Measurements from ENCODE around the gene SAMM50. TPM values are rescaled to one million over a fixed set of nuclear protein-coding genes. Genes with fewer than 3 reads are reported as not detected.
A peak's percentile ranks its signal among the peaks of the same experiment; 100 is the strongest.

Gene SAMM50
- total RNA-seq (2014; rRNA removed; shearing (Covaris generic)): 19.1 and 20.2 TPM in 2 replicates

GRCh38 chr22:43955040-43955882 lies at the start of gene SAMM50:
TSS of gene SAMM50 (plus strand) at chr22:43955442. CDS start at chr22:43955578, 136 bp downstream.
- DNase-seq (ENCODE audit: low spot score): peak; percentile 81

GRCh38 chr22:43905681-43906080 lies 49.6 kb upstream of the SAMM50 start:
- no peak for DNase-seq (ENCODE audit: low spot score)

GRCh38 chr22:43909708-43910107 lies 45.5 kb upstream of the SAMM50 start:
- no peak for DNase-seq (ENCODE audit: low spot score)

DNA sequence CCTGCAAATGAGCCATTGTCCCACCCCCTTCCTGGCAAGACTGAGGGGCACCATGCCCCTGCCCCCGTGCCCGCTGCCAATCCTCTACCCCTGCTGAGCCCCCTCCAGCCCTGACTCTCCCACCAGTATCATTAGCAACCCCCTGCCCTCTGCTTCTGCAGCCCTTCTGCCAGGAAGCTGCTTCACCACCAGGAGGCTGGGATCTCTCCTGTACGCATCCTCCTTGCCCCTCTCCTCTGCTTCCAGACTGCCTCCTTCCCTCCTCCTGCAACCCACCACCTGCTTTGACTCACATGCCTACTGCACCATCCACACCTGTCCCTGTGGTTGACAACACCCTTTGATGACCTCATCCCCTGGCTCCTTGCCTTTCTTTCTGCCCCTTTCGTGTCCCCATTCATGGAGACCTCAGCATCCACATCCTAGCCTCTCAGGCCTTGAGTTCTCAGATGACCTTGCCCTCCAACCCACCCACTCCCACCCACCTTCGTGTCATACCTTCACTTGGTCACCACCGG lies 45.0 kb upstream of the SAMM50 start:
- no peak for DNase-seq (ENCODE audit: low spot score)

GRCh38 chr22:43911351-43911750 lies 43.9 kb upstream of the SAMM50 start:
- no peak for DNase-seq (ENCODE audit: low spot score)

- no peak for DNase-seq (ENCODE audit: low spot score)
Measured at GRCh38 chr22:43917521-43917920, 37.7 kb upstream of the SAMM50 start.

GRCh38 chr22:43919106-43919973 lies 35.9 kb upstream of the SAMM50 start:
- DNase-seq (ENCODE audit: low spot score): no peak

GRCh38 chr22:43921370-43921769 lies 33.9 kb upstream of the SAMM50 start:
- peak; percentile 42 for DNase-seq (ENCODE audit: low spot score)

DNA sequence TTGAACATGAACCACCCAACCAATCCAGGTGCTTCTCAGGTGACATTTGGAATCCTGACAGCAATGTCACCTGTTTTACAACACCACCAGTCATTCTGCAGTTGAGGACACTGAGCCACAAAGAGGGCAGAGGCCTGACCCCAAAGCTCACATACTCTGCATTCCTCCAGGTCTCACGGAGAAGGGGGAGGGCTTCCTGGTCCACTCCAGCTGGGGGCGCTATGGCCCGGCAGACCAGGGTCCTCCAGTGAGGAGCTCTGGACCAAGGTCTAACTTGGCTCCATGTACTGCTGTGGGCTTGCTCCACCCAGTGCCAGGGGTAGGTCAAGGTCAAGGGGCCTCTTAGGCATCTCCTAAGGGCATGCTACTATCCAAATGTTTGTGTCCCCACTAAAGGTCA lies 33.1 kb upstream of the SAMM50 start:
- no peak for DNase-seq (ENCODE audit: low spot score)

GRCh38 chr22:43923191-43923590 lies 32.1 kb upstream of the SAMM50 start:
- no peak for DNase-seq (ENCODE audit: low spot score)

GRCh38 chr22:43923631-43924464 lies 31.4 kb upstream of the SAMM50 start, which contains the start of gene PNPLA3:
TSS of gene PNPLA3 (plus strand) at chr22:43923805. CDS start at chr22:43923912, 107 bp downstream.
- peak; percentile 27 for DNase-seq (ENCODE audit: low spot score)

GRCh38 chr22:43924877-43925276 lies 30.4 kb upstream of the SAMM50 start:
- DNase-seq (ENCODE audit: low spot score): no peak

GRCh38 chr22:43925433-43926348 lies 29.6 kb upstream of the SAMM50 start:
- no peak for DNase-seq (ENCODE audit: low spot score)

GRCh38 chr22:43926349-43926710 lies 28.9 kb upstream of the SAMM50 start:
- no peak for DNase-seq (ENCODE audit: low spot score)

- DNase-seq (ENCODE audit: low spot score): no peak
Measured at GRCh38 chr22:43928468-43928867, 26.8 kb upstream of the SAMM50 start.

GRCh38 chr22:43928908-43929307 lies 26.3 kb upstream of the SAMM50 start:
- no peak for DNase-seq (ENCODE audit: low spot score)

GRCh38 chr22:43931771-43932170 lies 23.5 kb upstream of the SAMM50 start:
- no peak for DNase-seq (ENCODE audit: low spot score)

- DNase-seq (ENCODE audit: low spot score): no peak
Measured at GRCh38 chr22:43941449-43941848, 13.8 kb upstream of the SAMM50 start.

DNA sequence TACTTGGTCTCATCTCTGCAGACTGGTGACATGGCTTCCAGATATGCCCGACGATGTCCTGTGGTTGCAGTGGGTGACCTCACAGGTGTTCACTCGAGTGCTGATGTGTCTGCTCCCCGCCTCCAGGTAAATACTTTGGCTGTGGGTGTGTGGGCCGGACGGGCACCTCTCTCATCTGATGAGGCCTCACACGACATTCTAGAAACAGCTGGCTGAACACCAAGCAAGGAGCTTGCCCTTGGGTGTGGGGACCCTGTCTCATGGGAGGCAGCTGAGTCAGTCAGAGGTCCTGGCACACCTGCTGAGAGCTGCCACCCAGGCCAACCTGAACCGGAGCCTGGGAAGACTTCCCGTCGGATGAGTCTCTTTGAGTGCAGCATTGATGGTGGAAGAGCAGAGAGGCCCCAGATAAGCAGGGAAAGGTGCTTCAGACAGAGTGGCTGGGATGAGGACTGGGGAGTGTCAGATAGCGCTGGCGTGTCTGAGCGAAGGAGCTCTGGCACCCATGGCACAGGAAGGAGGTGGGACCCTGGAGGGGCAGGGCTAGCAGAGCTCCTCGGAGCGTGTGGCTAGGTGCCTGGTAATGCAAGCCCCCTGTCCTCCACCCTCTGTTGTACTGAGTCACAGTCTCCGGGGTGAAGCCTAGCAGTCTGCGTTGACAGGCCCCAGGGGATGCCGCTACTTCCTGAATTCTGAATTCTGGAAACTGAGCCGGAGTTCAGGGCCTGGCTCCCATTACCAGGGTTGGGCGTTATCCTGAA lies 10.4 kb upstream of the SAMM50 start:
- no peak for DNase-seq (ENCODE audit: low spot score)

Data from HT-29 (cell line).